ENCODE results near the gene TMEM174.
A peak's percentile ranks its signal among the peaks of the same experiment; 100 is the strongest.

TMEM174 gene

DNA sequence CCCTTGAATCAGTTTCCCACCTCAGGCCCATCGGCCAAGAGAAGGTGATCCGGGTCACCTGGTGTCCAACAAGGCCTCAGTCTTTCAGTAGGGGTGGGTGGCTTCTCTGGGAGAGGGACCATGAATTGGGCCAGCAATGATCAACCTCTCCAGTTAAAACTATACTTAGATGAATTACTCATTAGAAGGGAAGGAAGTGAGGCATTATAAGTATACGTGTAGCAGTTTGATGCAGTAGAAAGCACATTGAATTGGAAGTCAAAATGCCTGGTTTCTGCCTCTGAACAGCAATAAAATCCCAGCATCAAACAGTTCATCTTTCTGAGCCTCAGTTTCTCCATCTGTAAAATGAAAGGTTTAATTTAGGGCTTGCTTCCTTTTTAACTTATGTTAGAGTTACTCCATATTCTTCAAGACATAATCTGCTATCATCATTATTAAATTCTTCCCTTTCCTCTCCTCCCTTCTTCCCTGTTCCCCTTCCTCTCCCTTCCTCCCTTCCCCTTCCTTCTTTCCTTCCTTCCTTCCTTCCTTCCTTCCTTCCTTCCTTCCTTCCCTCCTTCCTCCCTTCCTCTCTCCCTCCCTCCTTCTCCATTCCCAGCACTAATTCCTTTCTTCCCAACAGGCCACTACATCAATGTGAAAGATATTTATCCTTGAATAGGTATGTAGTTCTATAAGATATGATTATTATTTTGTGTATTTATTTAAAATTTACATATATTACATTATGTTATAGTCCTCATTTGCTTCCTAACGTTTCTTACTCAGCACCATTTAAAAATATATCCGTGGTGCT, 18.6 kb upstream of the TMEM174 start:
- no peak for DNase-seq (ENCODE audit: extremely low read depth, low read depth)
- TF ChIP-seq, protein P1, sequence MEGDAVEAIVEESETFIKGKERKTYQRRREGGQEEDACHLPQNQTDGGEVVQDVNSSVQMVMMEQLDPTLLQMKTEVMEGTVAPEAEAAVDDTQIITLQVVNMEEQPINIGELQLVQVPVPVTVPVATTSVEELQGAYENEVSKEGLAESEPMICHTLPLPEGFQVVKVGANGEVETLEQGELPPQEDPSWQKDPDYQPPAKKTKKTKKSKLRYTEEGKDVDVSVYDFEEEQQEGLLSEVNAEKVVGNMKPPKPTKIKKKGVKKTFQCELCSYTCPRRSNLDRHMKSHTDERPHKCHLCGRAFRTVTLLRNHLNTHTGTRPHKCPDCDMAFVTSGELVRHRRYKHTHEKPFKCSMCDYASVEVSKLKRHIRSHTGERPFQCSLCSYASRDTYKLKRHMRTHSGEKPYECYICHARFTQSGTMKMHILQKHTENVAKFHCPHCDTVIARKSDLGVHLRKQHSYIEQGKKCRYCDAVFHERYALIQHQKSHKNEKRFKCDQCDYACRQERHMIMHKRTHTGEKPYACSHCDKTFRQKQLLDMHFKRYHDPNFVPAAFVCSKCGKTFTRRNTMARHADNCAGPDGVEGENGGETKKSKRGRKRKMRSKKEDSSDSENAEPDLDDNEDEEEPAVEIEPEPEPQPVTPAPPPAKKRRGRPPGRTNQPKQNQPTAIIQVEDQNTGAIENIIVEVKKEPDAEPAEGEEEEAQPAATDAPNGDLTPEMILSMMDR (IDR thresholded peaks at IDR 0.05; ENCODE audit: low read depth, low read length): no peak

DNA sequence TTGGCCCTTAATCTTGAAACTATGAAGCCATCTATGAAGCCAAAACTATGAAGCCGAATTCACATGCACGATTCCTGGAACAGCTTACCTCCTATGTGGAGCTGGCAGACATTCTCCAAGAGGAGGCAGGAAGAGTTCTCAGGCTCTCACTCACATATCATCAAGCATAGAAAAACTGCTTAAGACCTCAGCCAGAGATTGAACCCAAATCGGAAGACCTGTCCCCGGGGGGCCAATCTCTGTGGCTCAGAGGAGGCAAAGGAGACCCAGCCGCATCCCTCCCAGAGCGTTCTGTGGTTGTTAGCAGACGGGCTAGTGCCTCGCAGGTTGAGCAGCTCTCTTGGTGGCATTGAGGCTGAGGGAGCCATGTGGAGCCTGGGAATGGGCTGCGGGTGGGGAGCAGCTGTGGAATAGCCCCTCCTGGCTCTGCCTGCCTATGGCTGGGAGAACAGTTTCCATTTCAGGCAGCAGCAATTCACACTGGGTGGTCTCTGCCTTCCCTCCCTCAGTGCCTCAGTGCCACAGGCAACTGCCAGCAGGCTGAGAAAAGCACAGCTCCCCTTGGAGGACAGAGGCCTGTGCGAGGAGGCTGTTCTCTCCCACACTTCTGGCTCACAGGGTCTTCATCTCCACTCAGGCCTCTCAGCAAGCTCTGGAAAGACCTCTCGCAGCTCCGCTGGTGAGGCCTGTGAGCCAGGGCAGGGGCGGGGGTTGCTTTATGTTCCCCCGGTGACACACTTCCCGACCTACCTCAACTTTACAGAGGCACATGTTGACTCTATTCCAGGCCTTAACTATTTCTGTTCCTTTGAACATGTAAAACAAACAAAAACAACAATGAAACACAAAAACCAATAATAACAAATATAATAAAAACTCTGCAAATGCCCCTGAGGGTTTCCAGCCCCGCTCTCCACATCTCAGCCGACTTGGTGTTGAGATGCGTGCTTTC, 17.4 kb upstream of the TMEM174 start:
- TF ChIP-seq, protein P1 (IDR thresholded peaks at IDR 0.05; ENCODE audit: low read depth, low read length): no peak
- DNase-seq (ENCODE audit: extremely low read depth, low read depth): no peak

DNA sequence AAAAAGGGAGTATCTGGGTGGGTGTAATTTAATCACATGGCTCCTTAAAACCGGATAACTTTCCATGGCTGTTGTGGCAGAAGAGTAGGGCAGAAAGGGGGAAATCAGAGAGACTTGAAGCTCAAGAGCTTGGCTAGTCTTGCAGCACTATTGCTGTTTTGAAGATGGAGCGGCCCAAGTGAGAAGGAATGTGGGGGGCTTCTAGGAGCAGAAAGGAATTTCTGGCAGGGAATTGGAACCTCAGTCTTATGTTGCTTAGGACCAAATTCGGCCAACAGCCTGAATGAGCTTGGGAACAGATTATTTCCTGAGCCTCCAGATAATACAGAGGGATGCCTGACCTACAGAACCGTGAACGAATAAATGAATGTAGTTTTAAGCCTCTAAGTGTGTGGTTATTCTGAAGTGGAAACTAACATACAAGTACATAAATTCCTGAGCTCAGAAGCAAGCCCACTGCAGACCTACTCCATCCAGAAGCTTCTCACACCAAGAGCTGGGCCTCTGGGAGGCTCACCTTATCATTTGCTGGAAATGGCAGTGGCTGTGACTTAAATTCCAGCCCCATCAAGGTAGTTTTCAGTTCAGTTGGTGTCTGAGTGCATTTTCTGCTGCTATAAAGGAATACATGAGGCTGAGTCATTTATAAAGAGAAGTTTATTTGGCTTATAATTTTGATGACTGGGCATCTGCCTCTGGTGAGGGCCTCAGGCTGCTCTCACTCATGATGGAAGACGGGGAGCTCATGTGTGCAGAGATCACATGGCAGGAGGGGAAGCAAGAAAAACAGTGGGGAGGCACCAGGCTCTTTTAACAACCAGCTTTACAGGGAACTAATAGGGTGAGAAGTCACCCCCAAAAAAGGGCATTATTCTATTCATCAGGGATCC, 15.3 kb upstream of the TMEM174 start:
- DNase-seq (ENCODE audit: extremely low read depth, low read depth): no peak
- TF ChIP-seq, protein P1 (IDR thresholded peaks at IDR 0.05; ENCODE audit: low read depth, low read length): no peak

DNA sequence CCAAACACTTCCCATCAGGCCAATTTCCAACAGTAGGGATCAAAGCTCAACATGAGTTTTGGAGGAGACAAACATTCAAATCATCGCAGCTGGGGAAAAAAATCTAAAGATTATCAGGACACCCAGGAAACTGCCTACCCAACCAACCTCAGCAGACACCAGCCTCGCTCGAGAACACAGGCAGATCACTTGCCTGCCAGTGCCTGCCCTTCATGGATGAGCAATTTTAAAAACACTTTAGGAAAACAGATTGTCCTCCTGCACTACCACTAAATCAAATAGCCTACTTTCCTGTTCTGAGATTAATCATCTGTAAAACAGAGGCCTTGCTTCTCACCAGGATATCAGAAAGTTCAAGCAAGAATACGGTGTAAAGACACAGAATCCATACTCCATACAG, 14.7 kb upstream of the TMEM174 start:
- TF ChIP-seq, protein P1 (IDR thresholded peaks at IDR 0.05; ENCODE audit: low read depth, low read length): no peak
- no peak for DNase-seq (ENCODE audit: extremely low read depth, low read depth)

DNA sequence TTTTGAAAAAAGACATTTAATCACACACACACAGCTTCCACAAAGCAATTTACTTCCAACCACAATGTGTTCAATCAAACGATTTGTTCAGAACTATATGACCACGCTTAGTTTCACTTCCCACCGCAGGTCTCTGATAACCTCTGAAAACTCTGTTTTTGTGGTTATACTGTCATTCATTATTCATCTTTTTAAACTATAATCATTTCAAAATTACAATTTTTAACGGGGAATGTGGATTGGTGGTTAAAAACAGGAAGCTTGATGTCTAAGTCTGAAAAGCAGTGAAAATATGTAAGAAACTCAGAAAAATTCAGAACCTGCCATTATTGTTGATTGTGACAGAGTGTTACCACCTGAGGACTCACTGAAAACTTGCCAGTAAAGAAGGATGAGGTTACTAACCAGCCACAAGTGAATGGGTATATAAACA, 12.7 kb upstream of the TMEM174 start:
- TF ChIP-seq, protein P1 (IDR thresholded peaks at IDR 0.05; ENCODE audit: low read depth, low read length): no peak
- DNase-seq (ENCODE audit: extremely low read depth, low read depth): no peak

DNA sequence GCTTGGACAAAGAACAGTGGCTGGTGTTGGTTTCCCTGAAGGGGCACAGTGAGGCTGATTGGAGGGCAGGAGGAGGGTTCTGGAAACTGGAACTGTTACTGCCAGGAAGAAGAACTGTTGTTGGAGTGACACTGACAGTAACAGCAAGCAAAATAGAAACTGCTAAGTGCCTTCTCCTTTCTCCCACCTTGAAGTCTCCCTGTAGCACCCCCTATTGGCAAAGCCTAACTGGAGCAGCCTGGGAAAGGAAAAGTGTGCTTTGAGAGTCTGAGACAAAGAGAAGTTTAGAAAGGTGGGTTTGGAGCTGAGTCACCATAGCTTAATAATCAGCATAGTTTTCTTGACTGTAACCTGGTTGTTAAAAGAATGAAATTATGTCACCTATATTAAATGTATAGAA, 2.5 kb upstream of the TMEM174 start:
- TF ChIP-seq, protein P1 (IDR thresholded peaks at IDR 0.05; ENCODE audit: low read depth, low read length): peak; percentile 18
- no peak for DNase-seq (ENCODE audit: extremely low read depth, low read depth)

Measured in AG09319 (cell line).